Ovary (tissue), 9 donors: ENCODE results near the gene IGF1R. TPM values are rescaled to one million over a fixed set of nuclear protein-coding genes. Genes with fewer than 3 reads are reported as not detected.

Experiments
- DNase-seq, 5 donors: peaks; one replicate each; pipeline ENCODE4 v3.0.0-alpha.2; 2019 to 2020
- H3K27ac ChIP-seq, 2 donors: fragments of 200-600 bp; one replicate each; pipeline versions ENCODE4 v1.5.1 to v1.8.0; 2019 to 2022
- H3K27me3 ChIP-seq: fragments of 200-600 bp; one replicate; pipeline ENCODE4 v1.8.0; 2022
- H3K36me3 ChIP-seq: fragments of 200-600 bp; sonication (generic); one replicate; pipeline ENCODE4 v1.5.1; 2019
- H3K4me1 ChIP-seq: one replicate; pipeline ENCODE4 v1.8.1; 2013; ENCODE audit warnings: mild to moderate bottlenecking, moderate library complexity; ENCODE audit not compliant: insufficient read depth
- H3K4me3 ChIP-seq: fragments of 200-600 bp; sonication (generic); one replicate; pipeline ENCODE4 v1.5.1; 2017
- H3K9me3 ChIP-seq, 2 donors: fragments of 200-600 bp in 1 of 2; sonication (generic) in 1 of 2; one replicate each; pipeline versions ENCODE4 v1.5.1 to v1.8.1; 2013 to 2019; ENCODE audit warnings: mild to moderate bottlenecking in 1 of 2, moderate library complexity in 1 of 2
- EP300 ChIP-seq: sonication (generic); formaldehyde crosslinking; IDR thresholded peaks from one replicate; pipeline ENCODE4 v1.6.1; 2017; ENCODE audit warnings: antibody characterized with exemption
- POLR2A ChIP-seq: fragments of 450-650 bp; IDR thresholded peaks from one replicate; pipeline ENCODE4 v1.6.1; 2017; ENCODE audit warnings: antibody characterized with exemption, mild to moderate bottlenecking, moderate library complexity
- WGBS, 3 donors: extraction: QIAGEN DNeasy Blood & Tissue Kit in 1 of 3; methylation state at CpG; one replicate each; pipeline versions ENCODE4 v1.1.5 to v1.1.7; 2013 to 2017; 5-methylcytosine and 5-hydroxymethylcytosine counted together
- intact Hi-C, 4 donors: fragments of 100-400 bp; cut with DNase I; formaldehyde crosslinking; loops; one replicate each; pipeline versions ENCODE4 v1.11.0 to v1.15.1; 2022 to 2023
- polyA plus RNA-seq, 2 donors: library from polyadenylated mRNA; stranded (reverse); fragments of 200-250 nt in 1 of 2; fragments of 350-450 nt in 1 of 2; fragmentation: Illumina TruSeq in 1 of 2; extraction: RNeasy Lipid Tissue Mini Kit (QIAGEN cat#74804) in 1 of 2; gene quantifications; one replicate each; pipeline ENCODE4 v1.2.3, GENCODE V29; 2013 to 2014
- total RNA-seq, 7 donors: library from RNA; depleted of rRNA in 2 of 7; stranded (reverse); fragments of >200 nt in 2 of 7; fragmentation: NEBNext Ultra II Directional in 3 of 7; extraction: Animal tissue kit (Norgen Biotek cat#: 25700) in 3 of 7; gene quantifications; one replicate each; pipeline versions ENCODE4 v1.1.0 to v1.2.4, GENCODE V29; 2016 to 2023
- TF ChIP-seq, protein P1 (sequence below), 3 donors: fragments of 450-650 bp in 2 of 3; fragments of 200-600 bp in 1 of 3; IDR thresholded peaks; one replicate each; pipeline versions ENCODE4 v1.5.1 to v1.8.0; 2016 to 2022; ENCODE audit warnings: antibody characterized with exemption in 3 of 3, mild to moderate bottlenecking in 1 of 3
- donor health status: DM: no; HTN: no; CAD: no; lungs with moderate emphysema.
- donor health status: DM: no; HTN: no; CAD: no.
- donor health status: Bipolar disorder and iron deficiency.
- donor health status: DM: yes; HTN: yes; CAD: no.
- donor health status: DM: no; HTN: no; CAD: no.
- donor health status: DM: yes; HTN: yes; CAD: no.

Gene IGF1R
- total and polyA plus RNA-seq, 9 donors = 15.4 to 88.7 (median 68.9) TPM

DNA sequence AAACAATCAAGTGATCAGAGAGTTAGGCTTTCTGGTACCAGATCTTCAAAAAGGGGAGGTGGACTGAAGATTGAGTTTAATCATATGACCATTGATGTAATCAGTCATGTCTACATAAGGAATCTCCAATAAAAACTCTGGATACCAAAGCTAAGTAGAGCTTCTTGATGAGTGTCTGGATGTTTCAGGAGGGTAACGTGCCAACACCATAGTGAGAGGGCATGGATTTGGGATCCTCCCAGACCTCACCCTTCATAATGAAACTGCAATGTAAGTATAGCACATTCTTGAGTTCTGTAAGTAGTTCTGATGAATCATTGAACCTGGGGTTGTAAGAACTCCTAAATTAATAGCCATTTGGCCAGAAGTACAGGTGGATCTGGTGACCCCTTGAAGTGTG lies 337.9 kb downstream of the IGF1R start:
- Histone ChIP-seq H3K4me1 (peaks cover 7% of the 10 kb centered on the region), H3K36me3 (no peaks in the 10 kb centered on the region), H3K27ac (no peak overlapping the region), H3K27me3 (no peaks in the 10 kb centered on the region), H3K4me3 (no peak overlapping the region), H3K9me3 (no peaks in the 10 kb centered on the region)
- no peak for DNase-seq
- intact Hi-C loops = no loop called here
- WGBS, 3 donors = 92 to 96% (median 93%) methylated on average over 1 of the region's 1 CpG
- TF ChIP-seq POLR2A (no peak), EP300 (no peak)
- TF ChIP-seq, protein P1, sequence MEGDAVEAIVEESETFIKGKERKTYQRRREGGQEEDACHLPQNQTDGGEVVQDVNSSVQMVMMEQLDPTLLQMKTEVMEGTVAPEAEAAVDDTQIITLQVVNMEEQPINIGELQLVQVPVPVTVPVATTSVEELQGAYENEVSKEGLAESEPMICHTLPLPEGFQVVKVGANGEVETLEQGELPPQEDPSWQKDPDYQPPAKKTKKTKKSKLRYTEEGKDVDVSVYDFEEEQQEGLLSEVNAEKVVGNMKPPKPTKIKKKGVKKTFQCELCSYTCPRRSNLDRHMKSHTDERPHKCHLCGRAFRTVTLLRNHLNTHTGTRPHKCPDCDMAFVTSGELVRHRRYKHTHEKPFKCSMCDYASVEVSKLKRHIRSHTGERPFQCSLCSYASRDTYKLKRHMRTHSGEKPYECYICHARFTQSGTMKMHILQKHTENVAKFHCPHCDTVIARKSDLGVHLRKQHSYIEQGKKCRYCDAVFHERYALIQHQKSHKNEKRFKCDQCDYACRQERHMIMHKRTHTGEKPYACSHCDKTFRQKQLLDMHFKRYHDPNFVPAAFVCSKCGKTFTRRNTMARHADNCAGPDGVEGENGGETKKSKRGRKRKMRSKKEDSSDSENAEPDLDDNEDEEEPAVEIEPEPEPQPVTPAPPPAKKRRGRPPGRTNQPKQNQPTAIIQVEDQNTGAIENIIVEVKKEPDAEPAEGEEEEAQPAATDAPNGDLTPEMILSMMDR (IDR thresholded peaks at IDR 0.05) = no peak

DNA sequence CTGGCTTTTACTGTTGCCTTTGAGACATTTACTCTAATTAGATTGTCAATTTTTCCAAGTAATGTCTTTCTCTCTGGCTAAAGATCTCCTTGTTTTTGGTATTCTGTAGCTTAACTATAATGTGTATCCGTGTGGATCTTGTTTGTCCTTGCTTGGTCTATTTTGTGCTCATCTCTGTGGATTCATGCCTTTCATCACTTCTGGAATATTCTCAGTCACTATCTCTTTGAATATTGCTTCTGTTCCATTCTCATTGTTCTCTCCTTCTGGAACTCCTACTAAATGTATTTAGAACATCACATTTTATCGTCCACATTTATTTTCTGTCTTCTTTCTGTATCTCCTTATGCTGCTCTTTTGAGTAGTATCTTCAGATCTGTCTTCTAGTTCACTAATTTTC lies 346.6 kb downstream of the IGF1R start:
- Histone ChIP-seq H3K4me3 (no peak overlapping the region), H3K27me3 (no peaks in the 10 kb centered on the region), H3K36me3 (no peaks in the 10 kb centered on the region), H3K4me1 (no peaks in the 10 kb centered on the region), H3K9me3 (no peaks in the 10 kb centered on the region), H3K27ac (no peak overlapping the region)
- no peak for DNase-seq
- intact Hi-C loops = no loop called here
- 90 to 94% (median 91%) methylated on average over 2 of the region's 2 CpGs for WGBS, 3 donors
- TF ChIP-seq EP300 = no peak
- TF ChIP-seq, protein P1 (IDR thresholded peaks at IDR 0.05) = no peak
- TF ChIP-seq POLR2A = no peak

DNA sequence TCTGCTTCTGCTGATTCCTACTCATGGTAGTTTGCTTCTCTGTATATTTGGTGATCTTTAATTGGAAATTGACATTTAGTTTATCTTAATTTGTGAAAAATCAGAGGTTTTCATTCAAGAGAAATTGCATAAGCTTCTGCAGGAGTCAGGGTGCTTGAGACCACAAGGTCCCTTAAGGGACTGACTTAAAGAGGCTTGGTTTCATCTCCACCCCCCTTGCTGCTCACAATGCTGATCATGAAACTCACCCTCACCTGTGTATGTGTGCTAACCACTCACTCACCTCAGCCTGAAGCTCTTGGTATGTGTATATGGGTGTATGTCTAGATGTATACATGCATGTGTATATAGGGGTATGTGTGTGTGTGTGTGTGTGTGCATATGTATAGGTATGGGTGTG lies 347.8 kb downstream of the IGF1R start:
- H3K27ac ChIP-seq = no peak overlapping the region
- no peak for DNase-seq
- H3K4me3 ChIP-seq = no peak overlapping the region
- no peak for TF ChIP-seq POLR2A
- TF ChIP-seq, protein P1 (IDR thresholded peaks at IDR 0.05) = no peak
- no peak for TF ChIP-seq EP300
- no peaks in the 10 kb centered on the region for H3K36me3 ChIP-seq
- no peaks in the 10 kb centered on the region for H3K4me1 ChIP-seq
- intact Hi-C loops = no loop called here
- no peaks in the 10 kb centered on the region for H3K9me3 ChIP-seq
- no peaks in the 10 kb centered on the region for H3K27me3 ChIP-seq

DNA sequence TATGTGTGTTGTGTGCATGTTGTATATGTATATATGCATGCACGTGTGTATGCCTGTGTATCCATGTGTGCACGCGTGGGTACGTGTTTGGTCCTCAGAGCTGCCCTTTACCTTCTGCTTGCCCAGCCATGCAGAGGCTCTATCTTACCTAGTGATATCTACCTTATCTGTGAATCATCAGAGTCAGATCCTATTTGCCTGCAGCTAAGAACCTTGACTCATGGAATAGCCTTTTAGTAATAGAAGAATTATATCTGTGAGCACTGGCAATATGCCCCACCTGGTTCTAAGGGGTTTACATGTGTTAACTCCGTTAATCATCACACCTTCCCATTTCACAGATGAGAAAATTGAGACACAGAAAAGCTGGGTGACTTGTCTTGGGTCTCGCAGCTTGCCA lies 348.3 kb downstream of the IGF1R start:
- no peaks in the 10 kb centered on the region for H3K4me1 ChIP-seq
- H3K4me3 ChIP-seq = no peak overlapping the region
- intact Hi-C loops = no loop called here
- no peak for TF ChIP-seq EP300
- TF ChIP-seq POLR2A = no peak
- TF ChIP-seq, protein P1 (IDR thresholded peaks at IDR 0.05) = no peak
- no peaks in the 10 kb centered on the region for H3K36me3 ChIP-seq
- no peak overlapping the region for H3K27ac ChIP-seq
- no peak for DNase-seq
- 95 to 96% (median 96%) methylated on average over 6 of the region's 6 CpGs for WGBS, 3 donors
- no peaks in the 10 kb centered on the region for H3K9me3 ChIP-seq
- H3K27me3 ChIP-seq = no peaks in the 10 kb centered on the region

DNA sequence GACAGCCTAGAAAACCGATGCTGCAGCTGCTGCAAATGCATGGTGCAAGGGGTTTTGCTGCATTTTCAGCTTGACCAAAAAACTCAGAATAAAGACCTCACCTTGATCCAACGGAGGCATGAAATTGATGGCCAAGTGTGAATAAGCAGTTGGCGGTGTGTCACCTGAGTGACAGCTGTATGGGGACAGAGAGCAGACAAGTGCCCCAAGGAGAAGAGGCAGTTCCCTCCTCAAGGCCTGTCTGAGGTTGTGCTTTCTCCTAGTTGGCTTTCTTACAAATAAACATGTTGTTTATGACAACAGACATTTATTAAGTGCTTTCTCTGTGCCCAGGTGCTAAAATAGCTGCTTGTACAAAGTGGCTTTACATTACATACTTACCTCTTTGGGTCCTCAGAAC lies 349.0 kb downstream of the IGF1R start:
- 87 to 92% (median 89%) methylated on average over 3 of the region's 3 CpGs for WGBS, 3 donors
- Histone ChIP-seq H3K27me3 (no peaks in the 10 kb centered on the region), H3K9me3 (no peaks in the 10 kb centered on the region), H3K4me1 (no peaks in the 10 kb centered on the region), H3K36me3 (no peaks in the 10 kb centered on the region), H3K27ac (no peak overlapping the region), H3K4me3 (no peak overlapping the region)
- intact Hi-C loops = no loop called here
- no peak for DNase-seq
- TF ChIP-seq, protein P1 (IDR thresholded peaks at IDR 0.05) = no peak
- no peak for TF ChIP-seq POLR2A
- no peak for TF ChIP-seq EP300
